Endometrial microvascular endothelial cells (primary cell): ENCODE measurements around the gene CDC6. TPM values are rescaled to one million over a fixed set of nuclear protein-coding genes. Genes with fewer than 3 reads are reported as not detected.
"Not testable (repeated sequence)": the region's sequence is repeated elsewhere in the genome, so short reads cannot be mapped to it uniquely, and the experiment has no call there.

Source experiments
- in situ Hi-C: cut with HindIII; loops from 2 replicates; pipeline ENCODE4 v1.10.0; 2017; ENCODE audit warnings: low sequenced_read_pairs, low pct_unique_long_range_greater_than_20kb; ENCODE audit errors: inconsistent ontology term
- total RNA-seq: library from RNA; depleted of rRNA; stranded (reverse); fragments of >200 nt; gene quantifications from one replicate; pipeline ENCODE4 v1.2.3, GENCODE V29; 2015; ENCODE audit errors: inconsistent ontology term

CDC6 gene
- total RNA-seq, 1 donor from 2014 or later: 40.8 TPM

- in situ Hi-C loops: no loop called here
These were observed 3.5 kb upstream of the CDC6 start for GRCh38 chr17:40284085-40284713.

- in situ Hi-C loops: no loop called here
These were observed 1.2 kb upstream of the CDC6 start for GRCh38 chr17:40286473-40286872.

GRCh38 chr17:40287159-40287493, 553 bp upstream of the CDC6 start:
- in situ Hi-C loops: no loop called here

- in situ Hi-C loops: no loop called here
These were observed 3.1 kb downstream of the CDC6 start for GRCh38 chr17:40290629-40291280.

DNA sequence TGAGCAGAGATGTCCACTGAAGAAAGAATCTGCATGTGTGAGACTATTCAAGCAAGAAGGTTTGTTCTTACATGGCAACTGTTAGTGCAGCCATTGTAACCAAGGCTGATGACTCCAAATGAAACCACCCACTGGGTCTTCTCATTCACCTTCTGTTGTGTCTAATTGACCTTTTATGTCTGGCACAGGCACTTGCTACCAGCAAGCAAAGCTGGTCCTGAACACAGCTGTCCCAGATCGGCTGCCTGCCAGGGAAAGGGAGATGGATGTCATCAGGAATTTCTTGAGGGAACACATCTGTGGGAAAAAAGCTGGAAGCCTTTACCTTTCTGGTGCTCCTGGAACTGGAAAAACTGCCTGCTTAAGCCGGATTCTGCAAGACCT, 3.6 kb downstream of the CDC6 start:
- in situ Hi-C loops: no loop called here

DNA sequence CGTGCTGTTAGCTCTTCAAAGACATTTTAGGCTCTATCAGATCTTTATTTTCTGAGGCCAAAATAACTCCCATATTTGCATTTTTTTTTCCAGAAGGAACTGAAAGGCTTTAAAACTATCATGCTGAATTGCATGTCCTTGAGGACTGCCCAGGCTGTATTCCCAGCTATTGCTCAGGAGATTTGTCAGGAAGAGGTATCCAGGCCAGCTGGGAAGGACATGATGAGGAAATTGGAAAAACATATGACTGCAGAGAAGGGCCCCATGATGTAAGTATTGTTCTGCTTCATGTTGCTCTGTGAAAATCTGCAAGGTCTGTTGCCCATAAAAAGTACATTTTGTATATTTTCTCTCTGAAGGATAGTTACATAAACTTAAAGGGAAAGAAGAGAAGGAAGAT, 5.7 kb downstream of the CDC6 start:
- in situ Hi-C loops: no loop called here

- in situ Hi-C loops: no loop called here
These were observed 8.1 kb downstream of the CDC6 start for GRCh38 chr17:40295488-40296436.

GRCh38 chr17:40297511-40297910, 9.8 kb downstream of the CDC6 start:
- in situ Hi-C loops: no loop called here

DNA sequence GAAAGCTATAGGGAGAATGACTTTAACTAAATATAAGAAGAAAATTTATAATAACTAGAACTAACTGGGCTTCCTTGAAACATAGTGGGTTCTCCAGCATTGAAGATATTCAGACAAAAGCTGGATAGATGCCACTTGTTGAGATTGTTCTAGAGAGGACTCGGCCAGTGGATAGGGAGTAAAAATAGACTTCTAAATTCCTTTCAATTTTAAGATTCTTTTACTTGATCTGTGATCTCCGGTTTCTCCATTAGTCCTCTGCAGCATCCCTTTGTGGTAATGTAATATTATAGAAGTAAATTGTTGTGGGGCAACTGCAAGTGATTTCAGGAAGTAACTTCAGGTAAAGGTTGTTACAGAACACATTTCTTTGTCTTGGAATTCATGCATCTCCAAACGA, 11.0 kb downstream of the CDC6 start:
- in situ Hi-C loops: no loop called here

- in situ Hi-C loops: not testable (repeated sequence)
These were observed 11.6 kb downstream of the CDC6 start for GRCh38 chr17:40299159-40299757.

- in situ Hi-C loops: no loop called here
These were observed 13.6 kb downstream of the CDC6 start for GRCh38 chr17:40301315-40301714.

GRCh38 chr17:40303009-40303657, 15.5 kb downstream of the CDC6 start:
- in situ Hi-C loops: no loop called here

GRCh38 chr17:40303708-40304551, 16.3 kb downstream of the CDC6 start:
- in situ Hi-C loops: no loop called here

DNA sequence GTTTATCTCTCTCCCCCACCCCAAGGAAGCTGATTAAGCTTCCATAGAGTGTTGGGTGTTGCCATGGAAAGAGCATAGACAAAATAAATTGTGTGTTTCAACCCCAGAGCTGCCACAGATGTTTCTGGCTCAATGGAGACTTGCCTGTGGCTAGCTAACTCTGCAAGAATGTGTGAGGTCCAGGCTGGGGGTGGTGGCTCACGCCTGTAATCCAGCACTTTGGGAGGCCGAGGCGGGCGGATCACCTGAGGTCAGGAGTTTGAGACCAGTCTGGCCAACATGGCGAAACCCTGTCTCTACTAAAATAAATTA, 16.8 kb downstream of the CDC6 start:
- in situ Hi-C loops: not testable (repeated sequence)

GRCh38 chr17:40304866-40305265, 17.2 kb downstream of the CDC6 start:
- in situ Hi-C loops: not testable (repeated sequence)

DNA sequence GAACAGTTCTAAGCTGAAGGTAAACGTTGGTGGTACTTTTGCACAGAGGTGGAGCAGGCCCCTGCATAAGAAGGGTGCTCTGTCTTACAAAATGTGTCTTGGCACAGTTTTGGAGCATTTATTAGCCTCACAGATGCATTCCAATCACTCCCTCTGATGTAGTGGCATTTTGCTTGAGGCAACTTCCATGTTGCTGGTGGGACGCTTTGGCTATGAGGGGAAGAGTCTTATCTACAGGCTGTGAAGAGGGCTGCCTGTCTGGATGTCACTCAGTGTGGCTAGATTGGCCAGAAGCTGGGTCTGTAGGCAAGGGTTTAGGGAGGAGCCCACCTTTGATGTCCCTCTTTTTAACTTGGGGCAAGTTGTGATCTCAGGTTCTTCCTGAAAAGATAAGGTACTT, 18.7 kb downstream of the CDC6 start:
- in situ Hi-C loops: no loop called here

DNA sequence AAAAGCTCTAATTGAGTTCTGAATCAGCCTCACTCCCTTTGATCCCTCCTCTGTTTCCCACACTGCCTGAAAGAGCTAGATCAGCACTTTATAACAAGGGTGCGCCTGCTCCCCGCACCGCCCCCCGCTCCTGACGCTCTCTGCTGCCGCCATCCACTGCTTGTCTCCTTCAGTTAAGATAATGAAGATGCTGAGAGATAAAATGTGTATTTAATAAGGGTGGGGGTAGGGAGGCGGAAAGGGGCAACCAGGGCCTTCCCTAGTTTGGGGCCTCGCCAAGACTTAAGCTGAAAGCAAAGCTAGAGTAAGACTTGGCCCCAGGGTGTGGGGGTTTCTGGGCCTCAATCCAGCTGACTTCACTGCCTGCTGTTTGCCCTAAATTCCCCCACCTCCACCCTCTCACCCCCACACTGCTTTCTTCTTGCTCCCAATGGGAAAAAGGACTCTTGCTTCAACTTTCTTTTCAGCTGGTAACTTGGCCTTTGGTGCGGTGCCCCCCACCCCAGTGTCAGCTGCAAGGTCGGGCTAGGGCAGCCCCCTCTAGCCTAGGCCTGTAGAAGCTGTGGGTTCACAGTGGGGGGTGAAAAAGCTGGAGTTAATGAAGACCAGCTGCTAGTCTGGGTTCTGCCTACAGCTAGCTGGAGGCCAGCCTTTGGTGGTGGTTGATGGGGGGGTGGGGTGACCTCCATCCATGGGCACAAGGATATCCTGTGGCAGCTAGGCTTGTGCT, 19.5 kb downstream of the CDC6 start:
- in situ Hi-C loops: no loop called here

- in situ Hi-C loops: no loop called here
These were observed 20.1 kb downstream of the CDC6 start for GRCh38 chr17:40307740-40308239.
